Astrocyte (in vitro differentiated cells and primary cell): ENCODE measurements around the gene ESRP2. TPM values are rescaled to one million over a fixed set of nuclear protein-coding genes. Genes with fewer than 3 reads are reported as not detected.

Experiments used
- DNase-seq: peaks from one replicate; pipeline ENCODE4 v3.0.0-alpha.2; 2010; ENCODE audit warnings: low read depth
- FAIRE-seq: peaks from 2 replicates; lab custom pipeline; 2011; peaks lifted over from hg19 to GRCh38; lab: Jason Lieb, UNC
- H2AFZ ChIP-seq: 2 replicates; pipeline ENCODE4 v1.6.0; 2012; ENCODE audit warnings: low read depth, low read length, inconsistent platforms
- H3K27ac ChIP-seq: 2 replicates; pipeline ENCODE4 v1.5.1; 2011; ENCODE audit warnings: low read depth, low read length, inconsistent platforms
- H3K27me3 ChIP-seq: 2 replicates; pipeline ENCODE4 v1.6.0; 2011; ENCODE audit warnings: low read length, inconsistent platforms; ENCODE audit not compliant: insufficient read depth
- H3K36me3 ChIP-seq: 2 replicates; pipeline ENCODE4 v1.5.1; 2011; ENCODE audit warnings: low read length, inconsistent platforms; ENCODE audit not compliant: insufficient read depth
- H3K4me1 ChIP-seq: 2 replicates; pipeline ENCODE4 v1.5.1; 2011; ENCODE audit warnings: low read length, inconsistent platforms; ENCODE audit not compliant: insufficient read depth
- H3K4me2 ChIP-seq: 2 replicates; pipeline ENCODE4 v1.6.0; 2012; ENCODE audit warnings: low read length, inconsistent platforms
- H3K4me3 ChIP-seq: 2 replicates; pipeline ENCODE4 v1.5.1; 2011; ENCODE audit warnings: low read depth, mild to moderate bottlenecking, low read length, inconsistent platforms; ENCODE audit not compliant: insufficient read depth
- H3K79me2 ChIP-seq: 2 replicates; pipeline ENCODE4 v1.6.0; 2012; ENCODE audit warnings: mild to moderate bottlenecking, low read length, inconsistent platforms; ENCODE audit not compliant: insufficient read depth
- H3K9ac ChIP-seq: 2 replicates; pipeline ENCODE4 v1.6.0; 2012; ENCODE audit warnings: mild to moderate bottlenecking, low read length, inconsistent platforms
- H3K9me3 ChIP-seq: 2 replicates; pipeline ENCODE4 v1.5.1; 2012; ENCODE audit warnings: low read depth, mild to moderate bottlenecking, low read length, inconsistent platforms; ENCODE audit not compliant: insufficient read depth
- H4K20me1 ChIP-seq: 2 replicates; pipeline ENCODE4 v1.6.0; 2012; ENCODE audit warnings: low read length, inconsistent platforms; ENCODE audit not compliant: insufficient read depth
- H3K27ac Mint-ChIP-seq: one replicate; pipeline ENCODE4 v1.8.0; 2021; ENCODE audit warnings: mild to moderate bottlenecking, mixed read lengths; ENCODE audit not compliant: unreplicated experiment
- H3K27me3 Mint-ChIP-seq: one replicate; pipeline ENCODE4 v1.8.0; 2021; ENCODE audit warnings: low read depth, mixed read lengths; ENCODE audit not compliant: unreplicated experiment
- H3K36me3 Mint-ChIP-seq: one replicate; pipeline ENCODE4 v1.8.0; 2021; ENCODE audit warnings: low read depth, mixed read lengths; ENCODE audit not compliant: unreplicated experiment
- H3K4me1 Mint-ChIP-seq: one replicate; pipeline ENCODE4 v1.8.0; 2021; ENCODE audit warnings: low read depth, mixed read lengths; ENCODE audit not compliant: unreplicated experiment
- H3K4me3 Mint-ChIP-seq: one replicate; pipeline ENCODE4 v1.8.0; 2021; ENCODE audit warnings: mild to moderate bottlenecking, moderate library complexity, mixed read lengths; ENCODE audit not compliant: unreplicated experiment
- H3K9me3 Mint-ChIP-seq: one replicate; pipeline ENCODE4 v1.8.0; 2021; ENCODE audit warnings: mild to moderate bottlenecking, mixed read lengths; ENCODE audit not compliant: unreplicated experiment
- EZH2 ChIP-seq: IDR thresholded peaks from 2 replicates; pipeline ENCODE4 v1.6.1; 2012; ENCODE audit warnings: mild to moderate bottlenecking, low read length, inconsistent platforms; ENCODE audit not compliant: insufficient read depth
- total RNA-seq: library from RNA; stranded (reverse); gene quantifications from 2 replicates; pipeline ENCODE4 v1.2.1, GENCODE V29; 2021
- TF ChIP-seq, protein P1 (sequence below): IDR thresholded peaks from 2 replicates; pipeline ENCODE4 v1.5.1; 2011; ENCODE audit warnings: low read depth, mild to moderate bottlenecking, inconsistent platforms, low read length, moderate library complexity; ENCODE audit not compliant: insufficient read depth

Gene ESRP2
- total RNA-seq, 1 donor from 2014 or later: 5.1 TPM

DNA sequence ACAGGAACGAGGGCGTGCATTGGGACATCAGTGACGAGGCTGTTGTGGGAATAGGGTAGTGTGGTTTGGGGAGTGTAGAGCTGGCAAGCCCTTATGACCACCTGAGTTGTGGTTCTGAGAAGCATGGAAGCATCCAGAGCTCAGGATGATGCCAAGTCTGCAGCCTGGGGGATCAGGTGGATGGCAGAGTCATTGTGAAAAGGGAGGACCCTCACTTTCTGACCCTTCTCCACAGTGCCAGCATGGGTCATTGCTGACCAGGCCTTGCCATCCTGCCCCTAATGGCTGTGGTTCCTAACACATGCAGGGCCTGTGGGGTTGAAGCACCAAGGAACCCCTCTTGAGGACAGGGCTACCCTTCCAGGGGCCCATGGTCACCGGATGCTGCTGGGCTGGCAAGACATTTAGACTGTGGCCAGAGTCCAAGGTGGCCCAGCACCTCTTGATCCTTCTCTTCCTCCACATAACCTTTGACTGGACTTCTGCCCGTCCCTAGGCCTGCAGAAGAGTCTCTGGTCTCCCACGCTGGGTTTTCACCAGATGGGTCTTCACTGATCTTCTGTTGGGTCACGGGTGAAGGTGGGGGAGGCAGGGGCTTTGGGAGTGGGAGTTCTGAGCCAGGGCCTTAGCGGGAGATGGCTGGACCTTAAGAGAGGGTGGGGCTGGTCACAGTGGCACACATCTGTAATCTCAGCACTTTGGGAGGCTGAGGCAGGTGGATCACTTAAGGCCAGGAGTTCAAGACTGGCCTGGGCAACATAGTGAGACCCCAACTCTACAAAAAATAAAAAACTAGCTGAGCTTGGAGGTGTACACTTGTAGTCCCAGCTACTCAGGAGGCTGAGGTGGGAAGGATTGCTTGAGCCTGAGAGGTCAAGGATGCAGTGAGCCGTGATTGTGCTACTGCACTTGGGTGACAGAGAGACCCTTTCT, 7.3 kb upstream of the ESRP2 start:
- Histone ChIP-seq H3K9me3 (no peaks in the 10 kb centered on the region), H3K4me3 (no peak overlapping the region), H3K36me3 (no peaks in the 10 kb centered on the region), H3K9ac (no peak overlapping the region), H4K20me1 (peaks cover 17% of the 10 kb centered on the region), H3K79me2 (peaks cover 30% of the 10 kb centered on the region), H3K4me1 (peaks cover 12% of the 10 kb centered on the region), H2AFZ (no peak overlapping the region), H3K27me3 (no peaks in the 10 kb centered on the region), H3K4me2 (no peak overlapping the region), H3K27ac (no peak overlapping the region)
- DNase-seq: no peak
- H3K27ac Mint-ChIP-seq: no peak overlapping the region
- H3K9me3 Mint-ChIP-seq: no peaks in the 10 kb centered on the region
- H3K4me1 Mint-ChIP-seq: peaks cover 7% of the 10 kb centered on the region
- peak overlapping the region; percentile 96 for H3K4me3 Mint-ChIP-seq
- H3K27me3 Mint-ChIP-seq: no peaks in the 10 kb centered on the region
- no peaks in the 10 kb centered on the region for H3K36me3 Mint-ChIP-seq
- no peak for TF ChIP-seq EZH2
- TF ChIP-seq, protein P1, sequence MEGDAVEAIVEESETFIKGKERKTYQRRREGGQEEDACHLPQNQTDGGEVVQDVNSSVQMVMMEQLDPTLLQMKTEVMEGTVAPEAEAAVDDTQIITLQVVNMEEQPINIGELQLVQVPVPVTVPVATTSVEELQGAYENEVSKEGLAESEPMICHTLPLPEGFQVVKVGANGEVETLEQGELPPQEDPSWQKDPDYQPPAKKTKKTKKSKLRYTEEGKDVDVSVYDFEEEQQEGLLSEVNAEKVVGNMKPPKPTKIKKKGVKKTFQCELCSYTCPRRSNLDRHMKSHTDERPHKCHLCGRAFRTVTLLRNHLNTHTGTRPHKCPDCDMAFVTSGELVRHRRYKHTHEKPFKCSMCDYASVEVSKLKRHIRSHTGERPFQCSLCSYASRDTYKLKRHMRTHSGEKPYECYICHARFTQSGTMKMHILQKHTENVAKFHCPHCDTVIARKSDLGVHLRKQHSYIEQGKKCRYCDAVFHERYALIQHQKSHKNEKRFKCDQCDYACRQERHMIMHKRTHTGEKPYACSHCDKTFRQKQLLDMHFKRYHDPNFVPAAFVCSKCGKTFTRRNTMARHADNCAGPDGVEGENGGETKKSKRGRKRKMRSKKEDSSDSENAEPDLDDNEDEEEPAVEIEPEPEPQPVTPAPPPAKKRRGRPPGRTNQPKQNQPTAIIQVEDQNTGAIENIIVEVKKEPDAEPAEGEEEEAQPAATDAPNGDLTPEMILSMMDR: no peak
- FAIRE-seq: no peak

DNA sequence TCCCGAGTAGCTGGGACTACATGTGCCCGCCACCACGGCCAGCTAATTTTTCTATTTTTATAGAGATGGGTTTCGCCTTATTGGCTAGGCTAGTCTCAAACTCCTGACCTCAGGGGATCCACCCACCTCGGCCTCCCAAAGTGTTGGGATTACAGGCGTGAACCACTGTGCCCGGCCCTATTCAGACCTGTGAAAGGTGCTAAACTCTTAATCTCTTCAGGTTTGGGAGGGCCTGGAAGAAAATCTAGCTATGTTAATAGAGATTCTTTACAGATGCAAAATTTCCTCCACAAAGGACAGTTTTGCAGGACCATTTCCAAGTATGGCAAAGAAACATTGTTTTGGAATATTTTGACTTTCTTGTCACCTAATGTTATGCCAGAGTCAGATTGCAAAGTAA, 6.2 kb upstream of the ESRP2 start:
- Mint-ChIP-seq H3K9me3 (no peaks in the 10 kb centered on the region), H3K36me3 (no peaks in the 10 kb centered on the region), H3K27me3 (no peaks in the 10 kb centered on the region), H3K4me3 (no peak overlapping the region), H3K27ac (no peak overlapping the region), H3K4me1 (peaks cover 7% of the 10 kb centered on the region)
- Histone ChIP-seq H3K36me3 (no peaks in the 10 kb centered on the region), H4K20me1 (peaks cover 7% of the 10 kb centered on the region), H3K4me2 (no peak overlapping the region), H3K27me3 (no peaks in the 10 kb centered on the region), H3K79me2 (peaks cover 19% of the 10 kb centered on the region), H3K4me1 (peaks cover 18% of the 10 kb centered on the region), H3K9ac (no peak overlapping the region), H3K27ac (no peak overlapping the region), H3K4me3 (no peak overlapping the region), H3K9me3 (no peaks in the 10 kb centered on the region), H2AFZ (no peak overlapping the region)
- no peak for FAIRE-seq
- TF ChIP-seq, protein P1: no peak
- no peak for TF ChIP-seq EZH2
- DNase-seq: no peak

DNA sequence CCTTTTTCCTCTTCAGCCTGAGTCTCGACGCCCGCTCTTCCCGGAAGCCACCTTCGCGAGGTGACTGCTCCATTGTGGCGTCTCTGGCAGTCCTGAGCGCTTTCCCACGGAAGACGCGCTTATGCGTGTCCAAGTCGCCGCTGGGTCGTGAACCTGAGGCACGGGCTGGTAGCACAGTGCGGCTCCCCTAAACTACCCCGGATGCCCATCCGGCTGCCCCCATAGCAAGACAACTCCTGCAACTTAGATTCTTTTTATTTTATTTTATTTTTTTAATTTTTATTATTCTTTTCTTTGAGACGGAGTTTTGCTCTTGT, 2.1 kb upstream of the ESRP2 start:
- TF ChIP-seq EZH2: no peak
- TF ChIP-seq, protein P1: no peak
- DNase-seq (no peak), FAIRE-seq (no peak)
- Histone ChIP-seq H3K27ac (peak overlapping the region; percentile 79), H3K27me3 (peaks cover 15% of the 10 kb centered on the region), H2AFZ (peak overlapping the region; percentile 83), H3K79me2 (no peaks in the 10 kb centered on the region), H3K36me3 (no peaks in the 10 kb centered on the region), H3K4me1 (peaks cover 22% of the 10 kb centered on the region), H3K4me3 (peak overlapping the region; percentile 51), H4K20me1 (no peaks in the 10 kb centered on the region), H3K9ac (peak overlapping the region; percentile 77), H3K9me3 (no peaks in the 10 kb centered on the region), H3K4me2 (peak overlapping the region; percentile 84)
- Mint-ChIP-seq H3K36me3 (no peaks in the 10 kb centered on the region), H3K9me3 (no peaks in the 10 kb centered on the region), H3K27me3 (peaks cover 4% of the 10 kb centered on the region), H3K4me1 (peaks cover 4% of the 10 kb centered on the region), H3K4me3 (peak overlapping the region; percentile 74), H3K27ac (peak overlapping the region; percentile 98)
